Tibial nerve (tissue), 3 donors: ENCODE results near the gene FILIP1.

ENCODE experiments used
- EP300 ChIP-seq, 2 donors: sonication (generic); formaldehyde crosslinking; IDR thresholded peaks; one replicate each; pipeline ENCODE4 v1.6.1; 2017; ENCODE audit warnings: antibody characterized with exemption in 2 of 2, mild to moderate bottlenecking in 1 of 2
- POLR2A ChIP-seq, 2 donors: fragments of 450-650 bp; IDR thresholded peaks; one replicate each; pipeline ENCODE4 v1.6.1; 2017; ENCODE audit warnings: antibody characterized with exemption in 2 of 2, mild to moderate bottlenecking in 2 of 2, moderate library complexity in 2 of 2

DNA sequence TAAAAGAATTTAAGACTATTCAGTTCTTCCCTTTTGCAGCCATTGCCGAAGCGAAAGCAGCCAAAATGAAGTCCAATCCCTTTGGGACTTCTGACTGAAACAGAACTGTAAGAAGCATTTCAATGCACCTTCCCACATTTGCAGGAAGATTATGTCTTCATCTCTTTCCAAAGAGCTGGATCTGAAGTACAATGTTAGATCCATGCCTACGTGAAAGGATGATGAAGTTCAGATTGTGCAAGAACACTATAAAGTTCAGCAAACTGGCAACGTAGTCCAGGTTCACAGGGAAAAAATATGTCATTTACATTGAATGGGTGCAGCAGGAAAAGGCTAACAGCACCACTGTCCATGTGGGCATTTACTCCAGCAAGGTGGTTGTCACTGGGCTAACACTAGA, 6.0 kb upstream of the FILIP1 start:
- no peak for TF ChIP-seq EP300 (IDR thresholded peaks at IDR 0.05)
- no peak for TF ChIP-seq POLR2A (IDR thresholded peaks at IDR 0.05)
